Mononuclear cell (primary cell): ENCODE results near the gene FAM234A. TPM values are rescaled to one million over a fixed set of nuclear protein-coding genes. Genes with fewer than 3 reads are reported as not detected.

ENCODE experiments used
- H3K27me3 ChIP-seq: 2 replicates; pipeline ENCODE4 v1.6.0; 2011; ENCODE audit warnings: low read length, control low read depth; ENCODE audit not compliant: insufficient read depth
- H3K4me1 ChIP-seq: 2 replicates; pipeline ENCODE4 v1.5.1; 2011; ENCODE audit warnings: mild to moderate bottlenecking, low read length, control low read depth; ENCODE audit not compliant: insufficient read depth
- H3K4me3 ChIP-seq: 2 replicates; pipeline ENCODE4 v1.5.1; 2011; ENCODE audit warnings: mild to moderate bottlenecking, low read length, moderate library complexity
- H3K9me3 ChIP-seq: 2 replicates; pipeline ENCODE4 v1.5.1; 2011; ENCODE audit warnings: low read depth, mild to moderate bottlenecking, control low read depth, low read length
- total RNA-seq: library from RNA; depleted of rRNA; stranded (reverse); fragments of >200 nt; gene quantifications from one replicate; pipeline ENCODE4 v1.2.3, GENCODE V29; 2012

Gene FAM234A
- total RNA-seq, 1 donor = 22.1 TPM

DNA sequence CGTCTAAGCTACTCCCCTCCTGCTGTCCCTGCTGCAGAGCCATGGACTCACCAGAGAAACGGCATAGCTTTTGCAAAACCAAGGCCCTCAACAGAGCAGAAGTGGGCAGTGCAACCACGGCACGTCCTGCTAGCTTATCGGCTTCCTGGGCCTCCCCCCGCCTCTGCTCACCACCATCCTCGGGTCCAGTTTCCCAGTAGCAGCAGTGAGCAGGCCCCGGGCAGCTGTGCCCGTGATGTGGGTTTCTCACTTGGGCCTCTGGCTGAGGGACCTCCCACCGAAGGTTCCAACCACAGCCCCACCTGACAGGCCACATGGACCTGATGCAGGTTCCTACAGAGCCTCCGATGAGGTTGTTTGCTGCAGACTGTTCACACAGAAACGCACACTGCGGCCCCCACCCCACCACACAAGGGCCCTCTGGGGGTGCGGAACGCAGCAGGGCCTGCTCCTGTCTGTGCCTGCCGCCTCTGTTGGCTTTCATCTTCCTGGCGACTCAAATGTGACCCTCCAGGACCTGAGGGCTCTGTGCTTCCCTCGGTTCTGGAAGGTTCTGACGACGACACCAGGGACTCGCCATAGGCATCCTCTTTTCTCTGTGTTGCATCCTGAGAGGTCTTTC lies 73.2 kb downstream of the FAM234A start:
- no peaks in the 10 kb centered on the region for H3K27me3 ChIP-seq
- no peak overlapping the region for H3K4me3 ChIP-seq
- no peaks in the 10 kb centered on the region for H3K9me3 ChIP-seq
- H3K4me1 ChIP-seq = peaks cover 18% of the 10 kb centered on the region

GRCh38 chr16:309476-309875 lies 74.9 kb downstream of the FAM234A start:
- H3K4me3 ChIP-seq = no peak overlapping the region
- no peaks in the 10 kb centered on the region for H3K9me3 ChIP-seq
- H3K4me1 ChIP-seq = peaks cover 18% of the 10 kb centered on the region
- H3K27me3 ChIP-seq = no peaks in the 10 kb centered on the region

DNA sequence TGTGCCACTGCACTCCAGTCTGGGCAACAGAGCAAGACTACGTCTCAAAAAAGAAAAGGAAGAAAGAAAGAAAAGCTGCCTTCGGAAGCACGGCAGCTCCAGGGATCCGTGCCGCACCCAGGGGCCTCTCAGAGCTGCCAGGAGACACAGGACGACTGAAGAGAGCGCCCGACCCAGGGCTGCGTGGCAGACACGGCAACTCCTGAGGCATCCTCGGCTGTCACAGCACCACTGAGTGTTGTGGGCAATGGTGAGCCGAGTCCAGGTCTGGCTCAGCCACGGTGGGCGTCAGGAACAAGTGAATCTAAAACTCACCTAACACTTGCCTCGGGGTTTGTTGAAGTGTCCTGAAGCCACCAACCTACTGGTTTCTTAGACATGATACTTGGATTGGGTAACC lies 77.1 kb downstream of the FAM234A start:
- no peak overlapping the region for H3K4me3 ChIP-seq
- H3K4me1 ChIP-seq = peaks cover 23% of the 10 kb centered on the region
- no peaks in the 10 kb centered on the region for H3K9me3 ChIP-seq
- no peaks in the 10 kb centered on the region for H3K27me3 ChIP-seq

- Histone ChIP-seq H3K4me3 (no peak overlapping the region), H3K9me3 (no peaks in the 10 kb centered on the region), H3K4me1 (peaks cover 26% of the 10 kb centered on the region), H3K27me3 (no peaks in the 10 kb centered on the region)
Observed at GRCh38 chr16:314351-314750, 79.7 kb downstream of the FAM234A start.

GRCh38 chr16:314795-315299 lies 80.2 kb downstream of the FAM234A start:
- H3K9me3 ChIP-seq = no peaks in the 10 kb centered on the region
- peaks cover 21% of the 10 kb centered on the region for H3K4me1 ChIP-seq
- H3K27me3 ChIP-seq = no peaks in the 10 kb centered on the region
- no peak overlapping the region for H3K4me3 ChIP-seq

Other genes starting within 250 kb of the FAM234A start
- 2.0 TPM for gene POLR3K, start 181.2 kb upstream of the FAM234A start, total RNA-seq
- 6.7 TPM for gene SNRNP25, start 181.0 kb upstream of the FAM234A start, total RNA-seq
- gene RHBDF1, start 162.2 kb upstream of the FAM234A start, total RNA-seq = 0.21 TPM
- 26.2 TPM for gene MPG, start 156.6 kb upstream of the FAM234A start, total RNA-seq
- gene NPRL3, start 96.1 kb upstream of the FAM234A start, total RNA-seq = 5.5 TPM
- gene HBZ, start 82.2 kb upstream of the FAM234A start, total RNA-seq = not detected
- gene HBM, start 68.8 kb upstream of the FAM234A start, total RNA-seq = not detected
- 22.1 TPM for gene HBA2, start 61.9 kb upstream of the FAM234A start, total RNA-seq
- gene HBA1, start 58.1 kb upstream of the FAM234A start, total RNA-seq = 28.3 TPM
- not detected for gene HBQ1, start 54.4 kb upstream of the FAM234A start, total RNA-seq
- 101 TPM for gene LUC7L, start 5.4 kb upstream of the FAM234A start, total RNA-seq
- not detected for gene RGS11, start 41.1 kb downstream of the FAM234A start, total RNA-seq
- not detected for gene ARHGDIG, start 45.8 kb downstream of the FAM234A start, total RNA-seq
- not detected for gene PDIA2, start 48.3 kb downstream of the FAM234A start, total RNA-seq
- 35.8 TPM for gene AXIN1, start 117.9 kb downstream of the FAM234A start, total RNA-seq
- gene MRPL28, start 135.7 kb downstream of the FAM234A start, total RNA-seq = 19.9 TPM
- gene PGAP6, start 147.2 kb downstream of the FAM234A start, total RNA-seq = 24.8 TPM
- 15.0 TPM for gene NME4, start 162.4 kb downstream of the FAM234A start, total RNA-seq
- 2.9 TPM for gene DECR2, start 167.1 kb downstream of the FAM234A start, total RNA-seq
- gene RAB11FIP3, start 190.8 kb downstream of the FAM234A start, total RNA-seq = 6.5 TPM